ELF-1 (cell line): ENCODE measurements around the gene ELOA.
"Not testable (repeated sequence)": the region's sequence is repeated elsewhere in the genome, so short reads cannot be mapped to it uniquely, and the experiment has no call there.

Source experiments
- DNase-seq: peaks from one replicate; pipeline ENCODE4 v3.0.0-alpha.2; 2016; ENCODE audit warnings: low read depth, low spot score

Gene ELOA

GRCh38 chr1:23784846-23785245, 41.6 kb downstream of the ELOA start:
- no peak for DNase-seq

GRCh38 chr1:23787701-23788100, 44.4 kb downstream of the ELOA start:
- DNase-seq = no peak

GRCh38 chr1:23788695-23789094, 45.4 kb downstream of the ELOA start:
- DNase-seq = no peak

GRCh38 chr1:23790696-23791515, 47.6 kb downstream of the ELOA start, which contains the start of gene LYPLA2:
Gene LYPLA2 (plus strand): TSS chr1:23791145. CDS start chr1:23792683, 1,538 bp downstream.
- peak; percentile 91 for DNase-seq

- DNase-seq = peak; percentile 65
Measured at GRCh38 chr1:23791516-23792047, 48.3 kb downstream of the ELOA start.

- DNase-seq = no peak
Measured at GRCh38 chr1:23792151-23792945, 49.1 kb downstream of the ELOA start.

GRCh38 chr1:23793018-23793781, 49.9 kb downstream of the ELOA start:
- DNase-seq = no peak

- no peak for DNase-seq
Measured at GRCh38 chr1:23793861-23794731, 50.8 kb downstream of the ELOA start.

- DNase-seq = not testable (repeated sequence)
Measured at GRCh38 chr1:23794732-23795182, 51.5 kb downstream of the ELOA start.

GRCh38 chr1:23795676-23796465, 52.6 kb downstream of the ELOA start:
- DNase-seq = no peak

- peak; percentile 24 for DNase-seq
Measured at GRCh38 chr1:23796466-23797271, 53.4 kb downstream of the ELOA start.

- DNase-seq = no peak
Measured at GRCh38 chr1:23797478-23798448, 54.5 kb downstream of the ELOA start.

GRCh38 chr1:23798662-23799142, 55.4 kb downstream of the ELOA start:
- no peak for DNase-seq

GRCh38 chr1:23799255-23799569, 55.9 kb downstream of the ELOA start:
- DNase-seq = no peak

GRCh38 chr1:23799570-23800399, 56.5 kb downstream of the ELOA start:
- DNase-seq = peak; percentile 79

- peak; percentile 77 for DNase-seq
Measured at GRCh38 chr1:23800400-23801337, 57.4 kb downstream of the ELOA start, which contains the start of gene GALE. Gene GALE (minus strand): TSS chr1:23800754. CDS start chr1:23799007, 1,747 bp downstream.
